Hepatic stellate cell (primary cell): ENCODE measurements around the gene ACSF3.
"Not testable (repeated sequence)": the region's sequence is repeated elsewhere in the genome, so short reads cannot be mapped to it uniquely, and the experiment has no call there.

Source experiments
- DNase-seq: peaks from one replicate; pipeline ENCODE4 v3.0.0; 2011; ENCODE audit warnings: low spot score

ACSF3 gene

DNA sequence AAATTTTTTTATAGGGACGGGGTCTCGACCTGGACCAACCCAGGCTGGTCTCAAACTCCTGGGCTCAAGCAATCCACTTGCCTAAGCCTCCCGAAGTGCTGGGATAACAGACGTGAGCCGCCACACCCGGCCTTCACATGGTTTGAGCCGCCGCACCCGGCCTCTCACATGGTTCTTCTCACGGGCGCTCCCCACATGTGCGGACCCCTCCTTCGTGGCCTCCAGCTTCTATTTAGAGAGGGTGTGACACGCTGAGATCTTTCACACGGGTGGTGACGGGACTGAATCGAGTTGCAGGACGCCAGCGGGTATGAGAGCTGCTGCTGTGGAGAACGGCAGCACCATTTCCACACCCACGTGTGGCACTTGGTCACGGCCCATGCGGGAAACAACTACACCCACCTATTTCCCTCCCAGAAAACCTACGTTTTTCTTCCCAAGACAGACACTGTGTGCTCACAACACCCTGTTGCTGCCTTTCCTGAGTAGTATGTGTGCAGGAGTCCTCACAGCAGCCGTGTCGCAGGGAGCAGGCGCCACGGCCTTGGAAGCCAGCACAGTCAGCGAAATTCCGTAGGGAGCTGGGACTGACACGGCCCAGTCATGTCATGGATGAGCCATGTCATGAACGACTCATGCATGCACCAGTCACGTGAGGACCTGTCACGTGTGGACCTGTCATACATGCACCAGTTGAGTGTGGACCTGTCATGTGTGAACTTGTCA lies 20.1 kb upstream of the ACSF3 start:
- DNase-seq = no peak

- DNase-seq = not testable (repeated sequence)
Observed at GRCh38 chr16:89074072-89074674, 19.5 kb upstream of the ACSF3 start.

DNA sequence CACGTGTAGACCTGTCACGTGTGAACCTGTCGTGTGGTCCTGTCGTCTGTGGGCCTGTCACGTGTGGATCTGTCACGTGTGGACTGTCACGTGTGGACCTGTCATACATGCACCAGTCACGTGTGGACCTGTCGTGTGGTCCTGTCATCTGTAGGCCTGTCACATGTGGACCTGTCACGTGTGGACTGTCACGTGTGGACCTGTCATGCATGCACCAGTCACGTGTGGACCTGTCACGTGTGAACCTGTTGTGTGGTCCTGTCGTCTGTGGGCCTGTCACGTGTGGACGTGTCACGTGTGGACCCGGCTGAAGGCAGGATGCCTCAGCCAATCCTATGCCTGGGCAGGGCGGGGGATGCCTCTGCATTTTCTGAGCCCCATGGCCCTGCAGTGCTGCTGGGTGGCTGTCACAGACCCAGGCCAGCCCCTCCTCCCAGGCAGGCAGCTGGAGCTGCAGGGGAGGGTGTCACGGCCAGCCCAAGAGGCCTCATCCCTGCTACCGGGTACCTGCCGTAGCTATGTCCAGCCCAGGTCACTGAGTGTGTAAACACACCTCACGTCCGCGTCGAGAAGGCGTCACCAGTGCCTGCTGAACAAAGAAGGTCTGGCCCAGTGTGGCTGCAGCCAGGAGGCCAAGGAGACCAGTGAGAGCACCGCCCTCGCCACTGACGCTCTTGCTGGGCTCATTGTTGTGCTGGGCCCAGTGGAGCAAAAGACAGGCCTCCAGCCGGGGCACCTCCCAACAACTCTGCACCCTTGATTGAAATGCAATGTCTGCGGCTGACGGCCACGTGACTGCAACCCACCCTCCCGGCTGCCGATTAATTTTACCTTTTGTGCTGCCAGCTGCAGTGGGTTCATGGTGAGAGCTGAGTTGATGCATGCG lies 18.6 kb upstream of the ACSF3 start:
- no peak for DNase-seq

GRCh38 chr16:89076159-89076558 lies 17.5 kb upstream of the ACSF3 start:
- no peak for DNase-seq

- no peak for DNase-seq
Observed at GRCh38 chr16:89077076-89077475, 16.6 kb upstream of the ACSF3 start.

- DNase-seq = no peak
Observed at GRCh38 chr16:89078172-89078571, 15.5 kb upstream of the ACSF3 start.

GRCh38 chr16:89079434-89079980 lies 14.1 kb upstream of the ACSF3 start:
- no peak for DNase-seq

DNA sequence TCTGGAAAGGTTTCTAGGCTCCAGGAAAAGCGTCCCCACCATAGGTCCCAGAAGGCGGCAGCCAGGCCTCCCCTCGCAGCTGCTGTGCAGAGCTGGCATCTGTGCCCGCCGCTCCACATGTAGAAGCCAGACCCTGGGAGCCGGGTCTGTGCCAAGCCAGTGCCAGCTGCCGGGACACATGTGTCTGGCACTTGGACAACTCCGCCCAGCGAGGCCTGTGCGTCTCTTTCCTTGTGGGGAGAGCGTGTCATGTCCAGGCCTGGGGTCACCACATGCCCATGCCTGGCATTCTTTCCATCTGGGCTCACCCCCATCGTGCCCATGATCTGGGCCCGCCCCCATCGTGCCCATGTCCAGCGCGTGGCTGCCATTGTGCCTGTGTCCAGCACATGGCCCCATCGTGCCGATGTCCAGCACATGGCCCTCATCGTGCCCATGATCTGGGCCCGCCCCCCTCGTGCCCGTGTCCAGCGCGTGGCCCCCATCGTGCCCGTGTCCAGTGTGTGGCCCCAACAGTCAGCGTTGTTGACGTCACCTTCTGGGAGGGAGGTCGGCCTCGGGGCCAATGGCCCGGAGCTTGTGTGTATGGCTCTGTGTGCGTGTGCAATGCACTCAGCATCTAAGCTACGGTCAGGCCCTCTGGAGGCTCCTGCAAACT lies 13.3 kb upstream of the ACSF3 start:
- DNase-seq = no peak

DNA sequence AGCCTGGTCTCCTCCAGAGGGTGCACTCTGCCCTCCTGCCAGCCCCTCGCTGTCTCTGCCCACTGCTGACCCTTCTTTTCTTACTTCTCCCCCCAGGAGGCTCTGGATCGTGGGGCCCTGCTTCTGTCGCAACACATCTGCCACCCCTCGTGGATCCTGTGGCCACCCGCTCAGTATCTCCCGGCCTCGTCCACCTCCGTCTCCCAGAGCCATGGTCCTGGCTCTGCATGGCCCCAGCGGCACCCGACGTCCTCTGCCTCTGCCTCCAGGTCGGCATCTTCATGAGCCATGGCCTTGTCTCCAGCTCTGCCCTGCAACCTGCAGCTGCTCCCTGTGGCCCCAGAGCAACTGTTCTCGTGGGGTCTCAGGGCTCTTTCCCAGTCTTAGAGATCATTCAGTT lies 12.1 kb upstream of the ACSF3 start:
- no peak for DNase-seq

GRCh38 chr16:89084411-89084810 lies 9.2 kb upstream of the ACSF3 start:
- no peak for DNase-seq

- no peak for DNase-seq
Observed at GRCh38 chr16:89084814-89085612, 8.6 kb upstream of the ACSF3 start.

DNA sequence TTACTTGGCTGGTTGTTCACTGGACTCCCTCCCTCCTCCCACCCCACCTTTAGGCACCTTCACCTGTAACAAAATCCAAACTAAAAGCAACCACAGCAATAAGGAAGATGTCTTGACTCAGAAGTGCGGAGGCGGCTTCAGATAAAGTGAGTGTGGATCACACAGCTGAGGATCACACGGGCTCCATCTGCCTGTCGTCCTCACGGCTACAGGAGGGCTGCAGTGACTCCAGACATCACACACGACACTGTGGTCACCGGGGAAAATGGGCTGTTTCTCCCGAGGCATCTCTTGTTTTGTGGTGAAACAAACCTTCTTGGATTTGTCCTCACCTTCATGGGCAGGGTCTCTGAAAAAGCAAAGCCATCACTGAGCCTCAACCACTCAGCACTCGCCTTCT lies 7.9 kb upstream of the ACSF3 start:
- DNase-seq = no peak

- DNase-seq = no peak
Observed at GRCh38 chr16:89087922-89088497, 5.6 kb upstream of the ACSF3 start.

DNA sequence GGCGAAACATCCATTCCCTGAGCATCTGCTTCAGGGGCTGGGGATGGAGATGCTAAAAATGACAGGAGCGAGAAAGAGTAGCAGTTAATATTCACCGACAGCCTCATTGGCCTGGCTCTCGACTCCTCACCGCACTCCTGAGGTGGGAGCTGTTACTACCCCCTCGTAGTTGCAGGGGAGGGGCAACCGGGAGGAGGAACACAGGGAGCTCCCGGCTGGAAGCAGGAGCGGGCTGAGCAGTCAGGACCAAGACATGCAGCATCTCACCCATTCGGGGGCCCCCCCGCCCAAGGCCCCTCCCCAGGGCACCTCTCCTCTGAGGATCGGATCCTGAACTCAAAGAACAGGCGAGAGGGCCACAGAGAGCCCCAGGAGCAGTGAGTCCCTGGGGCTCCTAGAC lies 4.5 kb upstream of the ACSF3 start:
- DNase-seq = no peak

DNA sequence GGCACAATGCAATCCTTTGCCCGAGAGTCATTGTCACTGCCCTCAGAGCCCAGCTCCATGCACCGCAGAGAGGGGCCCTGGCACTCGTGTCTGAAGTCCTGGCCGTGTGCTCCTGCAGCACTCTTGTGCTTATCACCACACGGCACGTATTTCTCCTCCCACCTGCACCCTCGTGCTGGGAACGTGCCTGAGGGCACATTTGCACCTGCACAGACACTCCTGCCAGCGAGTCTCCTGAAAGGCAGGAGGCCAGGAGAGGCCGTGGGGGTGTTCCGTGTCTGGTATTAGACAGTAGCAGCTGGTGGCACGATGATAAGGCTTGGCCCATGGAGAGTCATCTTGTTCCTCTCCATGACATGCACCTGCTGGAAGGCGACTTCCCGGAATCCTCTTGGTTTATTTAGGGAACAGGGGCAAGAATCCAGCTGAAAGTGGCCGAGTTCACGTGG lies 3.4 kb upstream of the ACSF3 start:
- DNase-seq = no peak

- no peak for DNase-seq
Observed at GRCh38 chr16:89090669-89091426, 2.8 kb upstream of the ACSF3 start.

DNA sequence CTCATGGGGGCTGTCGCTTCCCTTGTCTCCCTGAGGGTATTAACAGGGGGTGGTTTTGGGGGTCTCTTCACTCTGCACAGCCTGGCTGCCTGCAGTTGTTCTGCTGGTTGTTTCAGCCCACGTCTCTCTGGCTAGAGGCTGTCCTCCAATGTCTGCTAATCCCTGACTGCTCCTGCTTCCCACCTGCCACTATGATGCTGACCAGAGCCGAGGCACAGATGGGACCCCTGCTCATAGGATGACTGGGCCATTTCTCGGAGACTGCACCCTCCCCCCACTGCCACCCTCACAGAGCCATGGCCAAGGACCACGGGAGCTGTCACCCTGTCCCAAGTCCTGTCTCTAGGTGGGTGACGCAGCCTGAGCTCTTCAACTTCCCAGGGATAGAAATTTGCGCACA lies 1.6 kb upstream of the ACSF3 start:
- DNase-seq = no peak

DNA sequence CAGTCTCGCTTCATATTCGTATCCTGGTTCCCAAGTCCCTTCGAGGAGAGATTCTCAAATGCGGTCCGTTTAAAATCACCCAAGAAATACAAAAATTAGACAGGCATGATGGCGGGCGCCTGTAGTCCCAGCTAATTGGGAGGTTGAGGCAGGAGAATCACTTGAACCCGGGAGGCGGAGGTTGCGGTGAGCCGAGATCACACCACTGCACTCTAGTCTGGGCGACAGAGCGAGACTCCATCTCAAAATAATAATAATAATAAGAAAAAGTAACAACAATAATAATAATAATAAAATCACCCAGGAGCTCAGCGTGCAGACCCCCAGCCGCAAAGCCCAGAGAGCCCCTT lies 425 bp upstream of the ACSF3 start:
- not testable (repeated sequence) for DNase-seq

GRCh38 chr16:89094252-89094879 lies 714 bp downstream of the ACSF3 start:
- DNase-seq = peak; percentile 48

DNA sequence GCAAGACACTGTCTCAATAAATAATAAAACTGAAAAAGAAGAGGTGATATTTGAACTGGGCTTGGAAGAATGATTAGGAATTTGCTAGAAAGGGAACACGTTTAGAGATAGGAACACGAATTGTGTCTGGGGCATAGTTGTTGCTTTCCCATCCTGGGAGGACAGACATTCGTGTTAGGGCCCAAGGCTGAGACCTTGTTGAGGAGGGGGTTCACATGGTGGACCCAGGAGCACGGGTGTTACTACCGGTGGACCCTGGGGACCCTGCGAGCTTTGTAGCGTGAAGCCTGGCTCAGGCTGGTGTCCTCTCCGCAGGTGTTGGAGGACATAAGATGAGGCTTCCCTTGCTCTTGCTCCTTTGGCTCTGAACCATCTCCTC lies 1.2 kb downstream of the ACSF3 start:
- DNase-seq = no peak
